T-cell (primary cell): ENCODE data around the gene CTNNBL1. TPM values are rescaled to one million over a fixed set of nuclear protein-coding genes. Genes with fewer than 3 reads are reported as not detected.

Experiments
- ATAC-seq, 4 experiments: fragments of 200-7000 bp in 3 of 4; fragments of 150-1000 bp in 1 of 4; cut with Tn5 transposase; replicated peaks in 1 of 4; 1 replicate in 3 of 4; 2 replicates in 1 of 4; pipeline ENCODE4 v1.10.0; 2021; ENCODE audit warnings: moderate library complexity in 3 of 4, mild to moderate bottlenecking in 2 of 4, moderate number of reproducible peaks in 1 of 4
- CTCF ChIA-PET, 2 donors: fragments of 300-600 bp; sonication (Branson Sonifier 250); formaldehyde crosslinking; loops; one replicate each; lab custom pipeline; 2022; ENCODE audit warnings: antibody characterized with exemption in 2 of 2; lab: Charles Lee
- POLR2A ChIA-PET, 2 donors: fragments of 300-600 bp; sonication (Branson Sonifier 250); formaldehyde crosslinking; loops; one replicate each; lab custom pipeline; 2022; ENCODE audit warnings: antibody characterized with exemption in 2 of 2; lab: Charles Lee
- DNase-seq, 35 experiments: peaks; one replicate each; pipeline versions ENCODE4 v3.0.0 to v3.0.0-alpha.2; 2013 to 2023
- H3K27ac ChIP-seq: one replicate; pipeline ENCODE4 v1.5.1; 2013; ENCODE audit warnings: low read length
- H3K27me3 ChIP-seq, 2 experiments: replicated peaks in 1 of 2; 1 replicate in 1 of 2; 2 replicates in 1 of 2; pipeline versions ENCODE4 v1.6.1 to v1.7.0; 2013; ENCODE audit warnings: low read length in 1 of 2, mixed read lengths in 1 of 2; ENCODE audit not compliant: control insufficient read depth in 2 of 2, insufficient read depth in 2 of 2; ENCODE audit errors: extremely low read depth in 1 of 2
- H3K36me3 ChIP-seq, 2 donors: 1 replicate in 1 of 2; 2 replicates in 1 of 2; pipeline versions ENCODE4 v1.6.1 to v1.7.0; 2013; ENCODE audit warnings: low read length in 1 of 2; ENCODE audit not compliant: control insufficient read depth in 2 of 2, insufficient read depth in 1 of 2; ENCODE audit errors: extremely low read depth in 1 of 2
- H3K4me1 ChIP-seq, 2 experiments: 1 replicate in 1 of 2; 2 replicates in 1 of 2; pipeline versions ENCODE4 v1.6.1 to v1.7.0; 2013; ENCODE audit warnings: low read length in 2 of 2, mixed read lengths in 1 of 2; ENCODE audit not compliant: insufficient read depth in 2 of 2, control insufficient read depth in 1 of 2; ENCODE audit errors: extremely low read depth in 1 of 2
- H3K4me3 ChIP-seq, 2 donors: 1 replicate in 1 of 2; 2 replicates in 1 of 2; pipeline versions ENCODE4 v1.5.1 to v1.7.0; 2013; ENCODE audit warnings: mild to moderate bottlenecking in 2 of 2, low read length in 1 of 2, moderate library complexity in 1 of 2; ENCODE audit not compliant: control insufficient read depth in 1 of 2; ENCODE audit errors: extremely low read depth in 1 of 2
- H3K9me3 ChIP-seq: 2 replicates; pipeline ENCODE4 v1.7.0; 2013
- H3K27ac Mint-ChIP-seq, 2 donors: one replicate each; pipeline ENCODE4 v1.8.0; 2020 to 2021; ENCODE audit warnings: mild to moderate bottlenecking in 2 of 2, mixed read lengths in 2 of 2
- H3K27me3 Mint-ChIP-seq, 2 donors: one replicate each; pipeline ENCODE4 v1.8.0; 2021 to 2022; ENCODE audit warnings: mixed read lengths in 2 of 2
- H3K36me3 Mint-ChIP-seq: one replicate; pipeline ENCODE4 v1.8.0; 2021; ENCODE audit warnings: mixed read lengths
- H3K4me1 Mint-ChIP-seq, 3 donors: one replicate each; pipeline ENCODE4 v1.8.0; 2020 to 2022; ENCODE audit warnings: mixed read lengths in 3 of 3, mild to moderate bottlenecking in 1 of 3
- H3K4me3 Mint-ChIP-seq, 3 donors: one replicate each; pipeline ENCODE4 v1.8.0; 2020 to 2022; ENCODE audit warnings: mild to moderate bottlenecking in 3 of 3, mixed read lengths in 3 of 3, moderate library complexity in 3 of 3
- H3K9me3 Mint-ChIP-seq, 3 donors: one replicate each; pipeline ENCODE4 v1.8.0; 2020 to 2022; ENCODE audit warnings: mixed read lengths in 3 of 3
- WGBS: methylation state at CpG from one replicate; pipeline ENCODE4 v1.1.5; 2013; ENCODE audit warnings: missing lambda C conversion rate; ENCODE audit not compliant: insufficient coverage; 5-methylcytosine and 5-hydroxymethylcytosine counted together
- total RNA-seq, 35 experiments: library from RNA in 6 of 35; stranded (reverse) in 6 of 35; fragments of 120-200 nt in 1 of 35; gene quantifications; one replicate each; pipeline versions ENCODE4 v1.2.1 to v1.2.4 and lab custom pipeline; 2013 to 2026

The CTNNBL1 gene
- total RNA-seq, 5 donors from 2014 or later (not counting 1 experiment from before 2014, with no cell fraction given) = 44.6 to 52.4 (median 49.4) TPM

DNA sequence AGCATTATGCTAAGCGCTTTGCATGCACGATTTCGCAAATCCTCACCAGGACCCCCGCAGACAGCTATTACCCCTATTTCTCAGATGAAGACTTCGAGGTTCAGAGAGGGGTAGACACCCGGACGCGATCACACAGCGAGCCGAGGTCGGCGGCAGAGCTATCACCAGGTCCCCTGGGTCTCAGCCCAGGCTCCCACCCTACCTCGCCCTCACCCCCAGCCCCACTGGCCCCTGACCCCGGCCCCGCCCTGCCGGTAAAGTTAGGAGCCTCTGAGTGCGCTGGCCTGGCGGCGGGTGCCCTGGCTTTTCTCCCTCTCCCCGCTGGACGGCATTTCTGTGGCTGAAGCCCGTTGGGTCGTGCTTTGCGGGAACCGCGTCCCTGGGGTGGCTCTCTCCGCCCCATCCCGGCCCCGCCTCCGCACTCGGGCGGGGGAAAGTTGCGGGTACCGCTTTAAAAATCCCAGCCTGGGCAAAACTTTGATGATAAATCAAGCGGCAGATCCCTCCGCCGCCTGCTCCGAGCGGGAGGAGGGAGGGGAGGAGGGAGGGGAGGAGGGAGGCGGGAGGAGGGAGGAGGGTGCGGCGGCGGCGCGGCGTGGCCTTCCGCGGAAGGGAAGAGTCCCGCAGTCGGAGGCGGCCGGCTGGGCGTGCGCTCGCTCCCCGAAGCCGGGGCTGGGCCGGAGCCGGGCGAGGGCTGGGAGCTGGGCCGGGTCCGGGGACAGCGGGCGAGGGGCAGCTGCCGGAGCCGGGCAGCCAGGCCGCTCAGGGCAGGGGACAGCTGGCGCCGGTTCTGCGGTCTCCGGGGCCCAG is 208.9 kb downstream of the CTNNBL1 start, which contains the start of gene VSTM2L:
Gene VSTM2L (plus strand): TSS at position 624 of the 810 bp plus-strand sequence. CDS start 224 bp downstream, outside the sequence.
- peaks cover 8 to 15% (median 13%) of the 10 kb centered on the region in 3 donors for H3K4me1 Mint-ChIP-seq
- H3K4me3 Mint-ChIP-seq = peak within 1 kb of the TSS; percentile 64 to 71 (median 65)
- Histone ChIP-seq H3K27me3 (peaks cover 13 to 74% of the 10 kb centered on the region in 2 experiments), H3K36me3 (no peaks in the 10 kb centered on the region), H3K9me3 (no peaks in the 10 kb centered on the region), H3K4me1 (peaks cover 0 to 2% of the 10 kb centered on the region in 2 experiments), H3K4me3 (no peak within 1 kb of the TSS), H3K27ac (no peak within 1 kb of the TSS)
- POLR2A ChIA-PET = no interaction called here
- H3K9me3 Mint-ChIP-seq = peaks cover 0 to 4% (median 0%) of the 10 kb centered on the region in 3 donors
- peaks cover 61 to 73% of the 10 kb centered on the region in 2 donors for H3K27me3 Mint-ChIP-seq
- CTCF ChIA-PET = no interaction called here
- ATAC-seq (no peak), DNase-seq (no peak)
- H3K27ac Mint-ChIP-seq = peak within 1 kb of the TSS in 1 of 2 donors; percentile 89
- WGBS = 8% methylated on average over 45 of the region's 71 CpGs
- peaks cover 2% of the 10 kb centered on the region for H3K36me3 Mint-ChIP-seq

DNA sequence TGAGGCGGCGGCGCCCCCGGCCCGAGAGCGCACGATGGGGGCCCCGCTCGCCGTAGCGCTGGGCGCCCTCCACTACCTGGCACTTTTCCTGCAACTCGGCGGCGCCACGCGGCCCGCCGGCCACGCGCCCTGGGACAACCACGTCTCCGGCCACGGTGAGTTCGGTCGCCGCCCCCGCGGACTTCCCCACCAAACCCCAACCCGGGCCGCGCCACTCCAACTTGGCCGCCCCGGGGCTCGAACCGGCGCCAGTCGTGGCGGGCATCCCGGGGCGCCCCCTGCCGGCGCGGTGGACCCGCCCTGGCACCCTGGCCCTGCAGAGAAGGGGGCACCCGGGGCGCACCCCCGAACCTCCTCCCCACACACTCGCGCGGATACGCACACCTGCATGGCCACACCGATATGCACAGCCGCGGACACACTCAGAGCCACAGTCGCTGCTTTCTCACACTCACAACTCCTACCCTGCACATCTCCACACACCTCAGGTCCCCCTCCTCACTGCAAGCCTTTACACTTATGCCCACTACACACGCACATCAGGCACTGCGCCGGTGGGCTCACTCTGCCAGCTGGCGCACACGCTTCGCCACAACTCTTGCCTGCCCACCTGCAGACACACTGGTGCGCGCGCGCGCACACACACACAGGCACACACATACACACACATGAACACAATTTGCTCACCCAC is 209.6 kb downstream of the CTNNBL1 start:
- 26% methylated on average over 59 of the region's 67 CpGs for WGBS
- POLR2A ChIA-PET = no interaction called here
- Histone ChIP-seq H3K27ac (no peak overlapping the region), H3K36me3 (no peaks in the 10 kb centered on the region), H3K9me3 (no peaks in the 10 kb centered on the region), H3K27me3 (peaks cover 13 to 75% of the 10 kb centered on the region in 2 experiments), H3K4me3 (no peak overlapping the region), H3K4me1 (peaks cover 0 to 2% of the 10 kb centered on the region in 2 experiments)
- peaks cover 2% of the 10 kb centered on the region for H3K36me3 Mint-ChIP-seq
- peak overlapping the region in 1 of 2 donors; percentile 89 for H3K27ac Mint-ChIP-seq
- H3K4me1 Mint-ChIP-seq = peaks cover 8 to 15% (median 13%) of the 10 kb centered on the region in 3 donors
- peak overlapping the region; percentile 64 to 71 (median 65) for H3K4me3 Mint-ChIP-seq
- peaks cover 65 to 76% of the 10 kb centered on the region in 2 donors for H3K27me3 Mint-ChIP-seq
- ATAC-seq = no peak
- peaks cover 0 to 4% (median 0%) of the 10 kb centered on the region in 3 donors for H3K9me3 Mint-ChIP-seq
- no peak for DNase-seq
- CTCF ChIA-PET = no interaction called here

GRCh38 chr20:37904008-37904642 is 210.3 kb downstream of the CTNNBL1 start:
- Mint-ChIP-seq H3K36me3 (peaks cover 2% of the 10 kb centered on the region), H3K9me3 (peaks cover 0 to 4% (median 0%) of the 10 kb centered on the region in 3 donors)
- POLR2A ChIA-PET = no interaction called here

GRCh38 chr20:37904845-37905373 is 211.1 kb downstream of the CTNNBL1 start:
- no peak overlapping the region for H3K4me3 Mint-ChIP-seq
- Histone ChIP-seq H3K36me3 (no peaks in the 10 kb centered on the region), H3K4me1 (peaks cover 0 to 2% of the 10 kb centered on the region in 2 experiments), H3K27me3 (peaks cover 5 to 80% of the 10 kb centered on the region in 2 experiments), H3K4me3 (no peak overlapping the region), H3K9me3 (no peaks in the 10 kb centered on the region), H3K27ac (no peak overlapping the region)
- DNase-seq (no peak), ATAC-seq (no peak)
- no peak overlapping the region for H3K27ac Mint-ChIP-seq
- WGBS = no CpG with 5 or more reads among the region's 8 CpGs
- CTCF ChIA-PET = no interaction called here
- peaks cover 2% of the 10 kb centered on the region for H3K36me3 Mint-ChIP-seq
- H3K9me3 Mint-ChIP-seq = peaks cover 0 to 4% (median 0%) of the 10 kb centered on the region in 3 donors
- POLR2A ChIA-PET = no interaction called here
- H3K27me3 Mint-ChIP-seq = peaks cover 60 to 78% of the 10 kb centered on the region in 2 donors
- H3K4me1 Mint-ChIP-seq = peaks cover 8 to 15% (median 13%) of the 10 kb centered on the region in 3 donors

More at GRCh38 chr20:37904008-37904642, 210.3 kb downstream of the CTNNBL1 start:
- CTCF ChIA-PET = no interaction called here
- no peaks in the 10 kb centered on the region for H3K36me3 ChIP-seq
- Mint-ChIP-seq H3K27me3 (peaks cover 67 to 81% of the 10 kb centered on the region in 2 donors), H3K4me1 (peaks cover 8 to 15% (median 13%) of the 10 kb centered on the region in 3 donors), H3K4me3 (peak overlapping the region; percentile 64 to 71 (median 65)), H3K27ac (peak overlapping the region in 1 of 2 donors; percentile 89)
- no peaks in the 10 kb centered on the region for H3K9me3 ChIP-seq
- H3K4me3 ChIP-seq = no peak overlapping the region
- no peak for ATAC-seq
- peaks cover 10 to 74% of the 10 kb centered on the region in 2 experiments for H3K27me3 ChIP-seq
- H3K27ac ChIP-seq = no peak overlapping the region
- H3K4me1 ChIP-seq = peaks cover 0 to 2% of the 10 kb centered on the region in 2 experiments
- no peak for DNase-seq
- 88% methylated on average over 4 of the region's 12 CpGs for WGBS

GRCh38 chr20:37905671-37906613 is 212.1 kb downstream of the CTNNBL1 start:
- Mint-ChIP-seq H3K4me1 (peaks cover 8 to 13% (median 12%) of the 10 kb centered on the region in 3 donors), H3K4me3 (no peak overlapping the region), H3K9me3 (peaks cover 0 to 3% (median 0%) of the 10 kb centered on the region in 3 donors), H3K27me3 (peaks cover 53 to 77% of the 10 kb centered on the region in 2 donors), H3K27ac (no peak overlapping the region), H3K36me3 (peaks cover 2% of the 10 kb centered on the region)
- no peak for ATAC-seq
- H3K9me3 ChIP-seq = no peaks in the 10 kb centered on the region
- CTCF ChIA-PET = no interaction called here
- H3K4me1 ChIP-seq = peaks cover 0 to 2% of the 10 kb centered on the region in 2 experiments
- H3K4me3 ChIP-seq = no peak overlapping the region
- DNase-seq = no peak
- WGBS = 53% methylated on average over 5 of the region's 16 CpGs
- H3K27me3 ChIP-seq = peaks cover 4 to 79% of the 10 kb centered on the region in 2 experiments
- no peak overlapping the region for H3K27ac ChIP-seq
- no peaks in the 10 kb centered on the region for H3K36me3 ChIP-seq
- POLR2A ChIA-PET = no interaction called here
